WTC11 (cell line): ENCODE results near the gene BEX4.

ENCODE experiments used
- AR ChIP-seq: fragments of 250-450 bp; sonication (Bioruptor Pico); IDR thresholded peaks from 2 replicates; pipeline ENCODE4 v1.9.0; 2021; ENCODE audit warnings: mild to moderate bottlenecking
- CTCF ChIP-seq: fragments of 200-600 bp; IDR thresholded peaks from 2 replicates; pipeline ENCODE4 v1.8.0; 2022; ENCODE audit warnings: antibody characterized with exemption
- ETV6 ChIP-seq: sonication (generic); formaldehyde crosslinking; IDR thresholded peaks from 2 replicates; pipeline ENCODE4 v1.8.1; 2022; ENCODE audit warnings: mild to moderate bottlenecking, missing genetic modification reagents
- FOXP4 ChIP-seq: sonication (generic); formaldehyde crosslinking; IDR thresholded peaks from 2 replicates; pipeline ENCODE4 v1.8.0; 2022; ENCODE audit warnings: mild to moderate bottlenecking, missing genetic modification reagents
- IRF1 ChIP-seq: sonication (generic); formaldehyde crosslinking; IDR thresholded peaks from 2 replicates; pipeline ENCODE4 v1.8.0; 2023; ENCODE audit warnings: missing genetic modification reagents
- MAX ChIP-seq: sonication (generic); formaldehyde crosslinking; IDR thresholded peaks from 2 replicates; pipeline ENCODE4 v1.8.0; 2022; ENCODE audit warnings: mild to moderate bottlenecking, missing genetic modification reagents
- NFYB ChIP-seq: sonication (generic); formaldehyde crosslinking; conservative IDR thresholded peaks from 2 replicates; pipeline ENCODE4 v1.8.0; 2022; ENCODE audit warnings: low read depth, missing genetic modification reagents
- USF1 ChIP-seq: sonication (generic); formaldehyde crosslinking; IDR thresholded peaks from 2 replicates; pipeline ENCODE4 v1.8.0; 2022; ENCODE audit warnings: mild to moderate bottlenecking, missing genetic modification reagents
- ZSCAN18 ChIP-seq: fragments of 250-450 bp; sonication (Bioruptor Pico); IDR thresholded peaks from 2 replicates; pipeline ENCODE4 v2.1.2; 2022; ENCODE audit warnings: mild to moderate bottlenecking, moderate library complexity

- TF ChIP-seq CTCF = no peak
- TF ChIP-seq AR (CRISPR knock-in tag) = no peak
- TF ChIP-seq IRF1 (CRISPR knock-in tag) = no peak
- TF ChIP-seq ETV6 = no peak
- TF ChIP-seq USF1 (CRISPR knock-in tag) = no peak
- no peak for TF ChIP-seq FOXP4 (CRISPR knock-in tag)
- no peak for TF ChIP-seq ZSCAN18 (CRISPR knock-in tag)
- TF ChIP-seq MAX = no peak
- TF ChIP-seq NFYB = no peak
These were observed 43.6 kb upstream of the BEX4 start for GRCh38 chrX:103171353-103171752.
